BJ (cell line): Measurements from ENCODE around the gene MICAL3. TPM values are rescaled to one million over a fixed set of nuclear protein-coding genes. Genes with fewer than 3 reads are reported as not detected.

Experiments
- CTCF ChIA-PET: fragments of 350-600 bp; formaldehyde crosslinking; extraction: SDS; loops from one replicate; lab custom pipeline; 2021; ENCODE audit warnings: antibody characterized with exemption, inconsistent platforms; lab: Yijun Ruan, JAX
- POLR2A ChIA-PET: fragments of 300-600 bp; sonication (Branson Sonifier 250); formaldehyde crosslinking; extraction: SDS; loops from one replicate; lab custom pipeline; 2021; ENCODE audit warnings: antibody characterized with exemption; lab: Charles Lee
- DNase-seq: peaks from one replicate; pipeline ENCODE4 v3.0.0-alpha.2; 2011; ENCODE audit warnings: low read depth
- H3K27me3 ChIP-seq: 2 replicates; pipeline ENCODE4 v1.6.0; 2011; ENCODE audit warnings: low read length; ENCODE audit not compliant: control insufficient read depth, insufficient read depth
- H3K36me3 ChIP-seq: 2 replicates; pipeline ENCODE4 v1.5.1; 2011; ENCODE audit warnings: low read length; ENCODE audit not compliant: control insufficient read depth, insufficient read depth
- H3K4me3 ChIP-seq: 2 replicates; pipeline ENCODE4 v1.5.1; 2011; ENCODE audit warnings: low read depth, mild to moderate bottlenecking, control low read depth, low read length
- polyA plus RNA-seq: library from polyadenylated mRNA; depleted of rRNA; stranded (reverse); fragments of >200 nt; gene quantifications from 2 replicates; pipeline ENCODE4 v1.2.3, GENCODE V29; 2011
- TF ChIP-seq, protein P1 (sequence below): IDR thresholded peaks from 2 replicates; pipeline ENCODE4 v1.5.1; 2011; ENCODE audit warnings: low read depth, mild to moderate bottlenecking, control low read depth, inconsistent platforms, low read length, moderate library complexity; ENCODE audit not compliant: insufficient read depth

MICAL3 gene
- polyA plus RNA-seq, 1 experiment, result 16.4 TPM

DNA sequence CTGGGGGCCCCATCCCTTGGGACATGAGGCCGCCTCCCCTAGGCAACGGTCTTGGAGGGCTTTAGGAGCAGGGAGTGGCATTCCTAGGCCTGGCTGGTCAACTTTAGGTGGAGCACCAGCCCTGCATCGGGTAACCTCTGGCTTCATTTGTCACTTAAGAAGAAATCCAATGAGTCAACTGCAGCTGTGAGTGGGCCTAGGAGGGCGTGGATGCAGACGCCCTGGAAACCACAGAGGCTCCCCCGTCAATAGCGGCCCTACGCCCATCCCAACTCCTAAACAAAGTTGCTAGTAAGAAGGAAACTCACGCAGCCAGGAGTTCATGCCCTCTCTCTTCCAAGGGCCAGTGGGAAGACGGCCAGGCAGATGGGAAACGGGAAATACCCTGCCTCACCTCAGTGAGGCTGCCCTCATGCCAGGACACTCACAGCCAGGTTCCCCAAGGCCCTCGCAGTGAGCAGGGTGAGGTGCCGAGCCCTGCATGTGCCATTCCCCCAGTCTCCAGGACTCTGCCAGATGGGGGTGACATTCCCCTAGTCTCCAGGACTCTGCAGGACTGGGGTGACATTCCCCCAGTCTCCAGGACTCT is 270.9 kb downstream of the MICAL3 start:
- H3K36me3 ChIP-seq, result no peaks in the 10 kb centered on the region
- ChIA-PET CTCF (interaction anchor here (1.2 kb wide), 1 partner anchor 11 kb away, joined by 5 read pairs; no protein-coding TSS in a partner anchor), POLR2A (no interaction called here)
- H3K27me3 ChIP-seq, result no peaks in the 10 kb centered on the region
- TF ChIP-seq, protein P1, sequence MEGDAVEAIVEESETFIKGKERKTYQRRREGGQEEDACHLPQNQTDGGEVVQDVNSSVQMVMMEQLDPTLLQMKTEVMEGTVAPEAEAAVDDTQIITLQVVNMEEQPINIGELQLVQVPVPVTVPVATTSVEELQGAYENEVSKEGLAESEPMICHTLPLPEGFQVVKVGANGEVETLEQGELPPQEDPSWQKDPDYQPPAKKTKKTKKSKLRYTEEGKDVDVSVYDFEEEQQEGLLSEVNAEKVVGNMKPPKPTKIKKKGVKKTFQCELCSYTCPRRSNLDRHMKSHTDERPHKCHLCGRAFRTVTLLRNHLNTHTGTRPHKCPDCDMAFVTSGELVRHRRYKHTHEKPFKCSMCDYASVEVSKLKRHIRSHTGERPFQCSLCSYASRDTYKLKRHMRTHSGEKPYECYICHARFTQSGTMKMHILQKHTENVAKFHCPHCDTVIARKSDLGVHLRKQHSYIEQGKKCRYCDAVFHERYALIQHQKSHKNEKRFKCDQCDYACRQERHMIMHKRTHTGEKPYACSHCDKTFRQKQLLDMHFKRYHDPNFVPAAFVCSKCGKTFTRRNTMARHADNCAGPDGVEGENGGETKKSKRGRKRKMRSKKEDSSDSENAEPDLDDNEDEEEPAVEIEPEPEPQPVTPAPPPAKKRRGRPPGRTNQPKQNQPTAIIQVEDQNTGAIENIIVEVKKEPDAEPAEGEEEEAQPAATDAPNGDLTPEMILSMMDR, result no peak
- H3K4me3 ChIP-seq, result no peak overlapping the region
- no peak for DNase-seq

DNA sequence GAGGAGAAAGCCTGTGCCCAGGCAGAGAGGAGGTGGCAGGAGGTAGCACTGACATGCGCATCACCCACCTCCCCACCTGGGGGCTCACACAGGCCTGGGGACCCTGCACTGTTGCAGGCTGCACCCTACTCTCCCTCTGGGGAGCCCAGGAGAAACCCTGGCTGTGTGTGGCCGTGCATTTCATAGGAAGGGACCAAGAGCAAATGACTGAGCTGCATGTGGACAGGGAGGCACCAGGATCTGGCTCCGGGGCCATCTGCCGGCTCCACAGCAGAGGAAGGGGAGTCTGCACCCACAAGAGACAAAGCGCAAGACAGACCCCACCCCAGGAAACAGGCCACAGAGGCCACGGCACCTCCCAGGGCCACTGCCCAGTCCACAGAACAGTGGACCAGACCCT is 272.8 kb downstream of the MICAL3 start:
- Histone ChIP-seq H3K4me3 (no peak overlapping the region), H3K36me3 (no peaks in the 10 kb centered on the region), H3K27me3 (no peaks in the 10 kb centered on the region)
- ChIA-PET CTCF (interaction anchor here (1.7 kb wide), 1 partner anchor 9 kb away, joined by 7 read pairs; no protein-coding TSS in a partner anchor), POLR2A (no interaction called here)
- DNase-seq, result no peak
- TF ChIP-seq, protein P1, result no peak

DNA sequence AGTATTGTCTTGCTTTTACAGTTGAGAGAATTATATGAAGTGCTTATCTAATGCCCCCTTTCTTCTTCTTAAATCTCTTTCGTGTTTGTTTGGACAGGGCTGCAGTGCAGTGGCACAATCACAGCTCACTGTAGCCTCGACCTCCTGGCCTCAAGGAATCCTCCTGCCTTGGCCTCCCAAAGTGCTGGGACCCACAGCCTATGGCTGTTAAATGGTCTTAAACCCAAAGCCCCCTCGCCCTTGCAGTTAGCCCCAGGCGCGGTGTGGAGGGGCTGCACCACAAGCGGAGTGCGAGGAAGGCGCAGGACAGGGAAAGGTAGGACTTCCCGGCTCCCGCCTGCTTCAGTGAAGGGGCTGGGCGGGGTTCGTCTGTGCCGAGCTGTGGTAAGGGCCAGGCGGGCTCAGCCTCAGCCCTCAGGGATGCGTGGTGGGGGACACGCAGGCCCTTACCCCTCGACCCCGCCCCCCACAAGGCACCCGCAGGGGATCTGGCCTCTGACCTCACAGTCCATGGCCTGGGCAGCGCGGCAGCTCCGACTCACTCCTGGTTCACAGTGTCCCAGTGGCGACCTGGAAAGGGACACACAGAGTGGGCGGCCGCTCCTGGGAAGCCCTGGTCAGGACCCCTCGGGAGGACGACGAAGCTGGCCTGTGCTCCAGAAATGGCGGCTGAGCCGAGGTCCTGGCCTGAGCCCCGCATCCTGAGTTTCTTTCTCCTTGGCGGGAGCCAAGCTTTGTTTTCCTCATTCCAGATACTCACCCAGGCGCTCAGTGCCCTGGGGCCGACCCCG is 274.6 kb downstream of the MICAL3 start:
- Histone ChIP-seq H3K4me3 (no peak overlapping the region), H3K36me3 (no peaks in the 10 kb centered on the region), H3K27me3 (no peaks in the 10 kb centered on the region)
- ChIA-PET CTCF (interaction anchor here (1.0 kb wide), 1 partner anchor 70 kb away, joined by 3 read pairs; no protein-coding TSS in a partner anchor), POLR2A (no interaction called here)
- no peak for DNase-seq
- TF ChIP-seq, protein P1, result no peak

DNA sequence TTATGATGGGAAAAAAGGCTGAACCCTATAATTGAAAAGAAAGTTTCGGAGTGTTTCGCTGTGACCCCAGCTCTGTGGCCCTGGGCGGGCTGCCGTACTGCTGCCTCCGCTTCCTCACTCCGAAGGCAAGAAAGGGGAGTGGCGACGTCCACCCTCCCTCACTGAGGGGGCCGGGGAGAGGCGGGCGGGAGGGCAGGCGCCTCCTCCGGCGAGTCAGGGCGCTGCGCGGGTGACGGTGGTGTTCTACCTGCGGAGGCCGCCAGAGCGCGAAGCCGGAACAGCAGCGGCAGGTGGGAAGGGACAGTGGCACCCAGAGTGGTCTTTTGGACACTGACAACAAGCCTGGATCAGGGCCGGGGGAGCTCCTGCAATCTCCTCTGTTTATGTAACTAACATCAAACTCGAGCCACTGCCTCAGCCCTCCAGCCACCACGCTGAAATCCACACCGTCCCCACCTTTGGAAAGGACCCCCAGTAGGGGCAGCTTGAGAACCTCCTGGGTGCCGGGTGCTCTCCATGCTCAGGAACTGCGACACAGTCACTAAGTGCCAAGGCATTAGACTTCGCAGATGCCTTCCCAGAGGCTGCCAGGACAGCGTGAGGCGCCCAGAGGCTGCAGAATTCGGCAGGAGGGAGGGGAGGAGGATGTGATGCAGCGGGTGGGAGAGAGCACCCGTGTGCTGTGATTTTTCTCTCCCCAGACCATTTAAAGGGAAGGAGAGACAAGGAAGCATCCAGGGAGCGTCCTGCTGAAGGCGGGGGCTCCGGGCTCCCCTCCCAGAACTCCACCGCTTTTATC is 275.6 kb downstream of the MICAL3 start:
- H3K4me3 ChIP-seq, result no peak overlapping the region
- no peak for DNase-seq
- ChIA-PET CTCF (interaction anchor here (1.1 kb wide), 1 partner anchor 21 kb away, joined by 3 read pairs; no protein-coding TSS in a partner anchor), POLR2A (no interaction called here)
- H3K27me3 ChIP-seq, result no peaks in the 10 kb centered on the region
- TF ChIP-seq, protein P1, result no peak
- peaks cover 2% of the 10 kb centered on the region; the same call in 1 of the 2 replicates for H3K36me3 ChIP-seq
